RKO (cell line): Measurements from ENCODE around the gene TFIP11.
A peak's percentile ranks its signal among the peaks of the same experiment; 100 is the strongest.

Experiments
- DNase-seq: peaks from one replicate; pipeline ENCODE4 v3.0.0-alpha.2; 2016; ENCODE audit warnings: low spot score

Gene TFIP11

DNA sequence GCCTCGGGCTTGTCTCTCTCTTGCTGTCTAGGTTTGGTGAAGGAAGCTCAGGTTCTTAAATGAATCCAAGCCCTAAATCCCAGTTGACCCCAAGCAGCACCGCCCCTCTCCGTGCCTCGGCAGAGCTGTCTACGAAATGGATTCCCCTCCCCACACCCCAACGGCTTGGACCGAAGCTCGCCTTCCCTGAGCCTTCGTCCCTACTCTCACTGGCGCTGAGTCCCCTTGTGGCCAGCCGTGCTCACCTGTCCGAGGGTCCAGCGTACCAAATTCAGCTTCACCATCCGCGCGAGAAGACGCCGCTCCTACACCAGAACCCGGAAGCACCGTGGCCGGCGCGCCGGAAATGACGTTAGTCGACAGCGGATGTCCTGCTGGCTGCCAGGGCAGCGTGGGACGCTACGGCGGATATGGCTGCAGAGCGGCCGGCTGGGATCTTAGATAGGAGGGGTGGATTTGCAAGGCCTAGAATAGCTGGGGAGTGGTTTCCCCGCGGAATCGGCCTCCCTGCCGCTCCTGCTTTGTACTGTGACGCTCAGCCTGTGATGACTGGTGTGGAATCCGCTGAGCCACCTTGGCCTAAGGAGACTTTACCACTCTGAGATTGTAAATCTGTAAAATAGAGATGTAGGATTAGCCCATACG lies at the start of gene TFIP11:
TSS of gene TFIP11 (minus strand) at position 325 of the 645 bp plus-strand sequence. CDS start 2,201 bp downstream, outside the sequence.
- peak; percentile 91 for DNase-seq

DNA sequence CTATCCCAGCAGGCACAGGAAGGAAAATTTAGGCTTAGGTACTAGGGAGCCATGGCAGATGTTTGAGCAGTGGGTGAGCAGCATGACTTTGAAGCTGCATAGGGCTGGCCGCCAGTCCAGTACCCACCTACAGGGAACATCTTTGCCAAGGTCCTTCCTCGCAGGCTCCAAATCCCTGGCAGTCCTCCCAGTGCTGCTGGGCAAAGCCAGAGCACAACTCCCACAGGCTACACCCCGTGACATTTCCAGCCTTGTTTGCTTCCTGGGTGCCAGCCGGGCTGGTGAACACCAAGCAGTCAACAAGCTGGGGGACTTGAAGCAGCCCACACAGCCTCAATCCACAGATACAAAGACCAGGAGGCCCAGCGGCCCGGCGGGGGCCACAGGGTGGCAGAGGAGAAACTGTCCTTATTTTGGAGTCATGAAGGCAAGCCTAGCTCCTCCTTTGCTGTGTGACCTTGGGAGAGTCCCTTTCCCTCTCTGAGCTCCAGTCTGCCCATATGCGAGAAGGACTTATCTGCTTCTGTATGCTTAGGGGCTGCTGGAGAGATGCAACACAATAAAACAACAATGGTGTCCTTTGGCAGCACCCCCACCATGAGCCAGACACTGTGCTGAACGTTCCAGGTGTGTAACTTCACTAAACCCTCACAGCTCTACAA lies 49.6 kb upstream of the TFIP11 start:
- no peak for DNase-seq

DNA sequence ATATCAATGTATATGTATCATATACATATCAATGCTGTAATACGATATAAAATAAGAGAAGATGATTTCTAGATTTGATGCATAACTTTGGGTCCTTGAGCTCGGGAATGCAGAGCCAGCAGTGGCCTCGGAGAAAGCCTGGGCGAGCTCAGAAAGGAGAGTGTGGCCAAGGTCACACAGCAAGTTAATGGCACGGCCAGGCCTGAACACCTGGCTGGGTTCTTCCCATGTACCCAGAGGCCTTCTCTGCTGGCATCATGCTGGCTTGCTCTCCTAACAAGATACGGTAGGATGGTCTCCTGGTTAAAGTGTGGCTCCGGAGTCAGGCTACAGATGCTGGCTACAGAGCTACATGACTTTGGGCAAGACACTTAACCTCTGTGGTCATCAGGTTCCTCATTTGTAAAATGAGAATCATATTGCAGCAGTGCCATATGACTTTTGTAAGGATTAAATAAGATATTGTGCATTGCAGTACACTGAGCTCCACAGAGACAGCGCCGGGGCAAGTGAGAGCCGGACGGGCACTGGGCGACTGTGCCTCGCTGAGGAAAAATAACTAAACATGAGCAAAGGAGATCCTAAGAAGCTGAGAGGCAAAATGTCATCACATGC lies 47.8 kb upstream of the TFIP11 start:
- no peak for DNase-seq

DNA sequence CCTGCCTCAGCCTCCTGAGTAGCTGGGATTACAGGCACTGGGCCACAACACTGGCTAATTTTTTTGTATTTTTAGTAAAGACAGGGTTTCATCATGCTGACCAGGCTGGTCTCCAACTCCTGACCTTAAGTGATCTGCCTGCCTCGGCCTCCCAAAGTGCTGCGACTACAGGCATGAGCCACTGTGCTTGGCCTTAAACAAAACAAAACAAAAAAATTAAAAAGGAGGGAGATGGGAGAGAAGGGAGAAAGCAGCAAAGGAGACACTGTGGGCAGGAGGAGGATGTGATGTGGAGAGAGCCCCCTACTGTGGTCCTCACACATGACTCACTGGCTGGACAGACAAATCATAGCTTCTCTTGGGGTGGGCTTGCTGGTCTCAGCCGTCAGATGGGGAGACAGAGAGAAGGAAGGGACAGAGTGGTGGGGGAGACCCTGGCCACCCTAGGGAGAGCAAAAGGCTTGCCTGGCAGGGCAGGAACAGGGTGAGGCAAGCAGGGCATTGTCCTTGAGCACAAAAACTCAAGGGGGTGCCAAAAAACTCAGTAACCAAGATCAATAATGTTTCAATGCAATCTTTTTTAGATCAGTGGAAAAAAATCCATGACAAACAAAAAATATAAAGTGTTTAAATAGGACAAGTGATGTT lies 46.1 kb upstream of the TFIP11 start:
- no peak for DNase-seq

DNA sequence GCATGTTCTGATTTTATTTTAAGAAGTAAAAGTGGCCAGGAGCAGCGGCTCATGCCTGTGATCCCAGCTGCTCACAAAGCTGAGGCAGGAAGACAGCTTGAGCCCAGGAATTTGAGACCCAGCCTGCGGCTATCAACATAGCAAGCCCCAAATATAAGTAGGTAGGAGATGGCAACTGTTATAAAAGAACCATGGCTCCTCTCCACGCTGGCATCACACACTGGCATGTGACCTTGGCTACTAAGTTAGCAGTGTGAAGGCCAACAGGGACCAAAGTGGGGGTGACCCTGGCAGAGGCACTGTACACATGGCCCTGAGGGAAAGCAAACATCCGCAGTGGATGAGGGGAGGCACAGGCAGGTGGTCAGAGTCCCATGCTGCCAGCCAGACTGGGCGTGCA lies 44.6 kb upstream of the TFIP11 start:
- DNase-seq = no peak

DNA sequence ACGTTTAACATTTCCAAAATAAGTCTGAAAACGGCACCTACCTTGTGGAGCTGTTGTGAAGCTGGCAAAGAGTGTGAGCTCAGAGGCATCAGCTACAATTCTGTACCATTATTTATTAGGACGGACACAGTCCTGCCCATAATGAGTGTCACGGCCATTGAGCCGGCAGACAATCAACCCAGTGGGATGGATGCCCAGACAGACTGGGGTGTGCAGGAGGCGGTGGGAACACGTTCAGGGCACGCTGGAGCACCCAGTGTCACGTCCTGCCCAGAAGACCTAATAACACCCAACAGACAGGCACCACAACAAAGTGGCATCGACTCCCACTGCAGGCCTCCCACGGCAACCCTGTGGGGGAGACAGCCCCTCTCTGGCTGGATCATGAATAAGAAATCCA lies 43.2 kb upstream of the TFIP11 start:
- DNase-seq = no peak

DNA sequence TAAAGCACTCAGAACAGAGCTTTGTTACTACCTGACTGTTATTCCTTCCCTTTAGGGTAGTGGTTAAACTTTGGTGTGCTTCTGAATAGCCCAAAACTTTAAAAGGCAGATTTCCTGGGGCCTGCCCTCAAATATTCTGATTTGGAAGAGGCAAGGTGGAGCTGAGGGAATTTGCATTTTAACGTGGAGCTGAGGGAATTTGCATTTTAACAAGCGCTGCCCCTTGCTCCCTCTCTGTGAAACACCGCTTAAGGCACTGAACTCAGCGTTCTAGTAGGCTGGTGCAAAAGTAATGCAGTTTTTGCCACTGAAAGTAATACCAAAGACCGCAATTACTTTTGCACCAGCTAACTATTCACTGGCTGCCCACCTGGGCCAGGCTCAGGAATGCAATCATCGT lies 42.7 kb upstream of the TFIP11 start:
- DNase-seq = no peak

DNA sequence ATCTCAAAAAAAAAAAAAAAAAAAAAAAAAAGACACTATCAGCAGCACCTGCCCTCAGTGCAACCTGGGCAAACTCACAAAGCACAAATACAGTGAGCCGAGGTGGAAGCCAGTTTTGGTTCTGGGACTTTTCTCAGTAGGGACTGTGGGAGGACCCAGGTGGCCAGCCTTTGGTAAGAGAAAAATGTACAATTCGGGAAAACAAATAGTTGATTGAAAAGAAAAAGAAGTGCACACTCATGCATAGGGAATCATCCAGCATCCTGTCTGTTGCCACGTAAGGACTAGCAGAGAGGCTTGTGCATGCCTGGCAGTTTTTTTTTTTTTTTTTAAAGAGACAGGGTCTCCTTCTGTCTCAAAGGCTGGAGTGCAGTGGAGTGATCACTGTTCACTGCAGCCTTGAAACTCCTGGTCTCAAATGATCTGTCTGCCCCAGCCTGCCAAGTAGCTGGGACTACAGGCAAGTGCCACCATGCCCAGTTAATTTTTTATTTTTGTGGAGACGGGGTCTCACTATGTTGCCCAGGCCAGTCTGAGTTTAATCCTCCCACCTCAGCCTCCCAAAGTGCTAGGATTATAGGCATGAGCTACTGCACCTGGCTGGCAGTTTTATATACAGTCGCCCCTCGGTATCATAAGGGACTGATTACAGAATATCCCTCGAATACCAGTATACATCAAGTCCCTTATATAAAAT lies 40.9 kb upstream of the TFIP11 start:
- DNase-seq = peak; percentile 79

DNA sequence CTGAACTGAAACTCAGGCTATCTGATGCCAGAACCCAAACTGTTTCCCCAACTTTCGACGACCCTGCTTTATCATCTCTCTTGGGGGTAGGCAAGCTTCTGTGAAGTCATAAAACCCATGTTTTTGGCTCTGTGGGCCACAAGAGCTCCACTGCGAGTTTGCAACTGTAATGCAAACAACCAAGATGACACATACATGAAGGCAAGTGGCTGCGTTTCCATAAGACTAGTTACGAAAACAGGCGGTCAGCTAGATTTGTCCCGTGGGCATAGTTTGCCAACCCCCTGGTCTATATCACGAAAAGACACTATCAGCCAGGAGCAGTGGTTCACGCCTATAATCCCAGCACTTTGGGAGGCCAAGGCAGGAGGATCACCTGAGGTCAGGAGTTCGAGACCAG lies 40.2 kb upstream of the TFIP11 start:
- no peak for DNase-seq

DNA sequence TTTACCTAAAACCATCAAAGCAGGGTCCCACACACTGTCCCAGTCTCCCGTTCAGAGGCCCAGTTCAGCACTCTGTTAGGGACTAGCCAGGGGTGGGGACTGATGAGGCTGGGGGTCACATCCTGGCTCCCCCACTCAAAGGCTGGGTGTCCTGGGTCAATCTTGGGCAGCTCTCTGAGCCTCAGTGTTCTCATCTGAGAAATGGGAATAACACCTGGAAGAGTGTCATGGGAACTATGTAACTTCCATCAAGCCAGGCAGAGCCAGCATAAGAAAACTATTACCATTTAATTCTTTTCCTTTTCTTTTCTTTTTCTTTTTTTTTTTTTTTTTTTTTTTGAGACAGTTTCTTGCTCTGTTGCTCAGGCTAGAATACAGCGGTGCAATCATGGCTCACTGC lies 39.3 kb upstream of the TFIP11 start:
- DNase-seq = no peak

DNA sequence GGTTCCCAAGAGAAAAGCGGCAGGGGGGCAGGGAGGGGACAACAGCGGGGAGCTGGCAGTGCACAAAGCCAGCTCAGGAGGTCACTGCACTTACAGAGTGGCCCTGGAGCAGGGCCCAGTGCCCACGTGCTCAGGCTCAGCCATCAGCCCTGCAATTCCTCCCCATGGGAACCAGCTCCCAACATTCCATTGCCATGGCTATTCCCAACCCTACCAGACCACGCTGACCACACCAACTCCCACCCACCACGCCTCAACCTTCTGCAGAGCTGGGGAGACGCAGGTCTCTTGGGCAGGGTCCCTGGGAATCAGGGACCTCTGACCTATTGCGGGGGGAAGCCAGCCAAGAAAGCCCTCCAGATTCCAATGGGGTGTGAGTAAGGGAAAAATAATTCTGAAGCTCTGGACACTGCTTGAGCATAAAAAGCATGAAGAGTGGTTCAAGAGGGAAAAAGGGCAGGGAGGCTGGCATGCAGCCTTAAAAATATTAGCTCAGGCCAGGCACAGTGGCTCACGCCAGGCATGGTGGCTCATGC lies 38.3 kb upstream of the TFIP11 start:
- no peak for DNase-seq

DNA sequence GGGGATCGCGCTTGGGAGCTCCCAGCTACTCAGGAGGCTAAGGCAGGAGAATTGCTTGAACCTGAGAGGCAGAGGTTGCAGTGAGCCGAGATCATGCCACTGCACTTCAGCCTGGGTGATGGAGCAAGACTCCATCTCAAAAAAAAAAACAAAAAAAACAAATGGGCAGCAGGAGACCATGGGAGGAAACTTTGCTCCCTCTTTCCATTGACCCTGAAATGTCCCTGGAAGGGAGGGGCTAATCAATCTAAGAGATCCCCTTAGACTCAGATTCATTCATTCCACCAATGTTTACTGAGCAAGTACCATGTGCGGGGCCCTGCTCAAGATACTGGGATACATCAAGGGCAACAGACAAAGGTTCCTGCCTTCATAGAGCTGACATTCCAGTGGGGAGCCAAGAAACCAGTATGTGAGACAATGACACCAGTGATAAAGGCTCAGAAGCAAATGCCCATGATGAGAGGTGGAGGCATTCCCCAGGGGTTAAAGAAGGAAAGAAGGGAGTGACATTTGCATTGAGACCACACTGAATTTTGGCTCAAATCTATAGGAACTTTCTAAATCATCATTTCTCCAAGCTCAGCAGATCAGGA lies 37.7 kb upstream of the TFIP11 start:
- DNase-seq = no peak

DNA sequence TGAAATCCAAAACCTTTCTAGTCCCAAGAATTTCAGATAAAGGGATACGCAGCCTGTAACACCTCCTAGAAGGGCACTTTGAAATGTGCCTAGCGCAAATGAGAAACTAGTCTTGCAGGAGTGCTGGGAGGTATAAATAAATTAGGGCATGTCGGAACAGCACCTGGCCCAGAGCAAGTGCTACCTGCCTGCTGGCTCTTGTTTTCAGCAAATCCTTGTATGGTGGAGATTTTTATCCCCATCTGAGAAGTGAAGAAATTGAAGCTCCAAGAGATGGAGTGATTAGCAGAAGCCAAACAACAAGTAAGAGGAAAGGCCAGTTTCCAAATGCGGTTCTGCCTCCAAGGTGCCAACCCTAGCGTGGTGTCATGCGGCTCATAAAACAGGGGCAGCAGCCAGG lies 36.7 kb upstream of the TFIP11 start:
- DNase-seq = no peak

DNA sequence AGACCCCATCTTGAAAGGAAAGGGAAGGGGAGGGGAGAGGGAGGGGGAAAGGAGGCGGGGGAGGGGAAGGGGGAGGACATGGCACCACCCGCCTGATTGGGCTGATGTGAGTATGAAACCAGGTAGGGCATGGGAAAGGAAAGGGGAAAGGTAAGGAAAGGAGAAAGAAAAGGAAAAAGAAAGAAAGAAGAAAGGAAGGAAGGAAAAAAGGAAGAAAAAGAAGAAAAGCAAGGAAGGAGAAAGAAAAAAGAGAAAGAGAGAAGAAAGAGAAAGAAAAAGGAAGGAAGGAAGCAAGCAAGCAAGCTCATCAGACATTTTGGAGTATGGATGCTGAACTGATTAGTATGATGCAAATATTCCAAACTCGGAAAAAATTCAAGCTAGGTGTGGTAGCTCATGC lies 36.0 kb upstream of the TFIP11 start:
- no peak for DNase-seq

DNA sequence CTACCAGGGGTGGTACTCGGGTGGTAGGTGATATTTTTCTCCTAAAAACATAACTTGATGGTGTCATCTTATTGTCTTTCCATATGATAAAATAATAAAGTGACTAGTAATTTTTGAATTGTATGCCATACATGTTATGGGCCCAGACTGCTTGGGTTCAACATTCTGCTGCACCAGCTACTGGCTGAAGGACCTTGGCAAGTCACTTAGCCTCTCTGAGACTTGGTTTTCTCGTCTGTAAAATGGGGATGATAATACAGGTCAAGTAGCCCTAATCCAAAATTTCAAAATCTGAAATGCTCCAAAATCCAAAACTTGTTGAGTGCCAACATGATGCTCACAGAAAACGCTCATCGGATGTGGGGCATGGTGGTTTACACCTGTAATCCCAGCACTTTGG lies 35.6 kb upstream of the TFIP11 start:
- DNase-seq = no peak

DNA sequence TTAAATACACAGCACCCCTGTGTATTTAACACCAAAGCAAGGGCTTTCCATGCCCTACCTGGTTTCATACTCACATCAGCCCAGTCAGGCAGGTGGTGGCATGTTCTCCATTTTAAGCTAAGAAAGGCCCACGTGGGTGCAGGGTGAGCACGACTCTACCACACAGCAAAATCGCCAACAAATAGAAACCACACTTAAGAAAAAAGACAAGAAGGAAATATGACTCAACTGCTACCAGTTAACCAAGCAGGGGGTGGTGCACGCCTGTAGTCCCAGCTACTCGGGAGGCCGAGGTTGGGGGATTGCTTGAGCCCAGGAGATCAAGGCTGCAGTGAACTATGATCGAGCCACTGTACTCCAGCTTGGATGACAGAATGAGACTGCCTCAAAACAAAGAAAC lies 35.2 kb upstream of the TFIP11 start:
- DNase-seq = no peak

DNA sequence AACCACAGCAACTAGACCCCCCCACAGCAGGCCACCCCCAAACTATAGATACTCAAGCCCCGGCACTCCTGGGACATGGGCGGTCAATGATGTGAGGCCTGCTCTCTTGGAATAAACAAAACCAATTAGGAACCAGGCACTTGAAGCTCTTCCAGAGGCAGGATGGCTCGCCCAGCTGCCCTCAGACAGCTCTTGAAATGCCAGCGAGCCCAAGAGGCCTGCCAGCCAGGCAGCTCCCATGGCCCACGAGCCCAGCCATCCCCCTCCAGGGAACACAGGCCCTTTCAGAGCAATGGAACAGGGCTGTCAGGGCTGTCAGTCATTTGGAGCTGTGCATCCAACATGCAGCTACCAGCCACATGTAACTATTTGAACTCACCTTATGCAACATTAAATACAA lies 34.0 kb upstream of the TFIP11 start:
- no peak for DNase-seq

DNA sequence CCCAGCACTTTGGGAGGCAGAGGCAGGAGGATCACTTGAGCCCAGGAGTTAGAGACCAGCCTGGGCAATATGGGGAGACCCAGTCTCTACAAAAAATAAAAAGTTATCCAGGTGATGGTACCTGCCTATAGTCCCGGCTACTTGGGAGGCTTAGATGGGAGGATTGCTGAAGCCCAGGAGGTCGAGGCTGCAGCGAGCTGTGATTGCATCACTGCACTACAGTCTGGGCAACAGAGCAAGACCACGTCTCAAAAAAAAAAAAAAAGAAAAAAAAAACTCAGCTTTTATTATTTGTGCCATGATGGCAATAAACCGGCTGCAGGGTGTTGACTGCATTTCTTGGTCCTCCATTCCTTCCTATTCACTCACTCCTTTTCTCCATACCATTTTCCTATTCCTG lies 33.6 kb upstream of the TFIP11 start:
- no peak for DNase-seq

DNA sequence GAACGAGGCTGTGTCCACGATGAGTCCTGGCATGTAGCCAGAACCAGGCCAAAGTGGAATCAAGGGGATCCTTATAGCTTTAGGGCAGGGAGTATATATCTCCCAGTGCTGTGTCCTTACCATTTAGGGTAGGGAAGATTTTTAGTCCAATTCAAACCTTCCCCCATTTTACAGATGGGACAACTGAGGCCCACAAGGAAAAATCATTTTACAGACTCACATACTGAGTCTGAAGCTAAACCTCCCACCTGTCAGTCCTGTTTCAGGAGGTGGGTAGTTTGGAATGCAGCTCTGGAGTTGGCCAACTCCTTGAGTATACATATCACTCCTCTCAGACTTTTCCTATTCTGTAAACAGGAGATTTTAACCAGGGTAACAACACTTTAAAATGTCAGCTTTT lies 33.1 kb upstream of the TFIP11 start:
- no peak for DNase-seq

DNA sequence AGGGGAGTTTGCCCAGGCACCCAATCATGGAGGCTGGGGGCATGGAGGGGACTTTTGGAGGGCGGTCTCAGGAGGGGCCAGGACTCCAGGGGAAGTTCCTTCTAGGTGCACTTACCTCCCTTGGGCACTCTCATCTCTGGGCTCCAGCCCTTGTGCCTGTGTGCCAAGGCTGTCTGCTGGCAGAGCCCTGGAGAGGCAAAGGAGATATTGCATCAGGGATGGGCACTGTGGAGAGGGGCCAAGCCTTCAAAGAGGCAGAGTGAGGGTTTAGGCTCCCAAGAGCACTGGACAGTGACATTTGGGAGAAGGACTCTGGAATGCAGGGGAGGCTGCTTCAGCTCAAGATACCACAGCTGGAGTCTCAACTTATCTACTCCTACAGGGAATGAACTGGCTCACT lies 32.2 kb upstream of the TFIP11 start:
- no peak for DNase-seq

DNA sequence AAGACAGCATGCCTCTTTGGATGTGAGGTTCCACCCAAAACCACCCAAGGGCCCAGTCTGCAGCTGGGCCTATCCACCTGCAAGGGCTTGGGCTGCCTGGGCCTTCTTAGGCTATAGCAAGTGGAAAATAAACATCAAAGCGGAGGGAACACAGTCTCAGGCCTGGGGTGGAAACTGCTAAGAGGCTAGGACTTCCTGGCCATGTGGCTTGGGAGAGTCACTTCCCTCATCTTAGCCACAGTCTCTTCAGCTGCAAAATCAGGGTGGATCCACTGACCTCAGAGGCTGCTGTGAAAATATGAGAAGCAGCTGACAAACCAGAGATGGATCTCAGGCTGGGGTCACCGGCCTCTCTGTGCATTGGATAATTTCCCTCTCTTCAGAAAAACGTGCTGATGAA lies 30.6 kb upstream of the TFIP11 start:
- DNase-seq = no peak
